Upper lobe of left lung (tissue), 4 donors: ENCODE results near the gene TET3.

Source experiments
- EP300 ChIP-seq, 4 donors: sonication (generic); formaldehyde crosslinking; IDR thresholded peaks; one replicate each; pipeline ENCODE4 v1.5.1; 2017; ENCODE audit warnings: antibody characterized with exemption in 4 of 4, control low read depth in 2 of 4
- POLR2AphosphoS5 ChIP-seq, 2 donors: sonication (generic); formaldehyde crosslinking; IDR thresholded peaks; one replicate each; pipeline ENCODE4 v1.5.1; 2017; ENCODE audit warnings: antibody characterized with exemption in 2 of 2
- TF ChIP-seq, protein P1 (sequence below), 6 experiments: fragments of 450-650 bp in 4 of 6; fragments of 200-600 bp in 2 of 6; sonication (generic) in 2 of 6; IDR thresholded peaks; one replicate each; pipeline ENCODE4 v1.5.1; 2016 to 2019; ENCODE audit warnings: antibody characterized with exemption in 6 of 6

DNA sequence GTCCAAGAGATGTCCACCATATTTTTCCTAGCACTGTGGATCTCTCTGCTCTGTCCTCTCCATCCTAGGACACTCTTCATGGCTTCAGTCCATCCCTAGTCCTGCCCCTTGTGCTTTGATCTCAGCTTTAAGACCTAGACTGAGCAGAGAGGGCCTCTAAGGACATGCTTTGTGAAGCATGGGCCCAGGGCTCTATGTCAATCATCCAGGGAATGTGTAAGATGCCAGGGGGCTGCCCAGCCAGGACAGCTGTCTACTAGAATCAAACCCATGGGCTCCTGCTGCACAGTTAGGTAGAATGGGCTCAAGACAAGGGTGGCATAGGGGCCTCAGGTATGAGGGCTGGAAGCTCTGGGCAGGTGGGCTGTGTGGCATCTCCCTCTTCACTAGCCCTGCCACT lies 24.9 kb downstream of the TET3 start:
- TF ChIP-seq, protein P1, sequence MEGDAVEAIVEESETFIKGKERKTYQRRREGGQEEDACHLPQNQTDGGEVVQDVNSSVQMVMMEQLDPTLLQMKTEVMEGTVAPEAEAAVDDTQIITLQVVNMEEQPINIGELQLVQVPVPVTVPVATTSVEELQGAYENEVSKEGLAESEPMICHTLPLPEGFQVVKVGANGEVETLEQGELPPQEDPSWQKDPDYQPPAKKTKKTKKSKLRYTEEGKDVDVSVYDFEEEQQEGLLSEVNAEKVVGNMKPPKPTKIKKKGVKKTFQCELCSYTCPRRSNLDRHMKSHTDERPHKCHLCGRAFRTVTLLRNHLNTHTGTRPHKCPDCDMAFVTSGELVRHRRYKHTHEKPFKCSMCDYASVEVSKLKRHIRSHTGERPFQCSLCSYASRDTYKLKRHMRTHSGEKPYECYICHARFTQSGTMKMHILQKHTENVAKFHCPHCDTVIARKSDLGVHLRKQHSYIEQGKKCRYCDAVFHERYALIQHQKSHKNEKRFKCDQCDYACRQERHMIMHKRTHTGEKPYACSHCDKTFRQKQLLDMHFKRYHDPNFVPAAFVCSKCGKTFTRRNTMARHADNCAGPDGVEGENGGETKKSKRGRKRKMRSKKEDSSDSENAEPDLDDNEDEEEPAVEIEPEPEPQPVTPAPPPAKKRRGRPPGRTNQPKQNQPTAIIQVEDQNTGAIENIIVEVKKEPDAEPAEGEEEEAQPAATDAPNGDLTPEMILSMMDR (IDR thresholded peaks at IDR 0.05), result no peak
- no peak for TF ChIP-seq POLR2AphosphoS5 (IDR thresholded peaks at IDR 0.05)
- TF ChIP-seq EP300 (IDR thresholded peaks at IDR 0.05), result no peak
